Urinary bladder (tissue), 4 donors: Measurements from ENCODE around the gene CEP85. TPM values are rescaled to one million over a fixed set of nuclear protein-coding genes. Genes with fewer than 3 reads are reported as not detected.
A peak's percentile ranks its signal among the peaks of the same experiment; 100 is the strongest.
"Not testable (repeated sequence)": the region's sequence is repeated elsewhere in the genome, so short reads cannot be mapped to it uniquely, and the experiment has no call there.

Experiments
- DNase-seq: peaks from one replicate; pipeline ENCODE4 v3.0.0-alpha.2; 2015; ENCODE audit errors: extremely low spot score
- H3K27ac ChIP-seq: one replicate; pipeline ENCODE4 v1.5.1; 2013; ENCODE audit warnings: low read depth, mild to moderate bottlenecking, moderate library complexity
- H3K36me3 ChIP-seq: one replicate; pipeline ENCODE4 v1.6.1; 2013; ENCODE audit warnings: mild to moderate bottlenecking, moderate library complexity; ENCODE audit not compliant: insufficient read depth
- H3K4me1 ChIP-seq: one replicate; pipeline ENCODE4 v1.6.1; 2013; ENCODE audit warnings: mild to moderate bottlenecking, moderate library complexity; ENCODE audit not compliant: insufficient read depth
- H3K4me3 ChIP-seq: one replicate; pipeline ENCODE4 v1.5.1; 2013; ENCODE audit warnings: low read depth, low read length
- WGBS: extraction: QIAGEN DNeasy Blood & Tissue Kit; methylation state at CpG from one replicate; pipeline ENCODE4 v1.1.7; 2013; 5-methylcytosine and 5-hydroxymethylcytosine counted together
- polyA plus RNA-seq: library from polyadenylated mRNA; stranded (reverse); fragments of 200-250 nt; gene quantifications from one replicate; pipeline ENCODE4 v1.2.3, GENCODE V29; 2013
- total RNA-seq: library from RNA; depleted of rRNA; stranded (reverse); fragments of >200 nt; gene quantifications from one replicate; pipeline ENCODE4 v1.2.3, GENCODE V29; 2014
- donor health status: healthy with polysubstance abuse.
- donor health status: healthy.

CEP85 gene
- total and polyA plus RNA-seq, 2 donors = 4.3 to 13.5 TPM

- 38% methylated on average over 22 of the region's 22 CpGs for WGBS
- no peak overlapping the region for H3K27ac ChIP-seq
- no peak for DNase-seq
Measured at GRCh38 chr1:26284597-26285347, 50.8 kb downstream of the CEP85 start.

GRCh38 chr1:26285366-26286063 is 51.5 kb downstream of the CEP85 start:
- WGBS = 81% methylated on average over 19 of the region's 19 CpGs
- H3K27ac ChIP-seq = no peak overlapping the region
- H3K4me3 ChIP-seq = no peak overlapping the region
- no peaks in the 10 kb centered on the region for H3K4me1 ChIP-seq
- no peaks in the 10 kb centered on the region for H3K36me3 ChIP-seq
- DNase-seq = no peak

More at GRCh38 chr1:26284597-26285347, 50.8 kb downstream of the CEP85 start:
- Histone ChIP-seq H3K36me3 (no peaks in the 10 kb centered on the region), H3K4me1 (no peaks in the 10 kb centered on the region), H3K4me3 (no peak overlapping the region)

- no peak for DNase-seq
- H3K4me1 ChIP-seq = no peaks in the 10 kb centered on the region
- WGBS = 77% methylated on average over 2 of the region's 2 CpGs
- no peaks in the 10 kb centered on the region for H3K36me3 ChIP-seq
- H3K4me3 ChIP-seq = no peak overlapping the region
- no peak overlapping the region for H3K27ac ChIP-seq
Measured at GRCh38 chr1:26286064-26286416, 52.0 kb downstream of the CEP85 start.

- Histone ChIP-seq H3K4me1 (no peaks in the 10 kb centered on the region), H3K4me3 (no peak overlapping the region), H3K36me3 (no peaks in the 10 kb centered on the region), H3K27ac (no peak overlapping the region)
- no peak for DNase-seq
- WGBS = 64% methylated on average over 8 of the region's 8 CpGs
Measured at GRCh38 chr1:26287033-26287711, 53.2 kb downstream of the CEP85 start.

GRCh38 chr1:26287811-26288210 is 53.8 kb downstream of the CEP85 start:
- H3K4me1 ChIP-seq = no peaks in the 10 kb centered on the region
- WGBS = 94% methylated on average over 5 of the region's 5 CpGs
- H3K27ac ChIP-seq = no peak overlapping the region

GRCh38 chr1:26288311-26288941 is 54.4 kb downstream of the CEP85 start:
- H3K4me1 ChIP-seq = no peaks in the 10 kb centered on the region
- no peaks in the 10 kb centered on the region for H3K36me3 ChIP-seq
- no peak overlapping the region for H3K4me3 ChIP-seq
- no peak overlapping the region for H3K27ac ChIP-seq
- no peak for DNase-seq
- WGBS = 55% methylated on average over 5 of the region's 5 CpGs

More at GRCh38 chr1:26287811-26288210, 53.8 kb downstream of the CEP85 start:
- no peaks in the 10 kb centered on the region for H3K36me3 ChIP-seq
- H3K4me3 ChIP-seq = no peak overlapping the region
- no peak for DNase-seq

GRCh38 chr1:26289158-26290059 is 55.4 kb downstream of the CEP85 start:
- Histone ChIP-seq H3K4me1 (no peaks in the 10 kb centered on the region), H3K36me3 (no peaks in the 10 kb centered on the region), H3K27ac (no peak overlapping the region), H3K4me3 (no peak overlapping the region)
- no peak for DNase-seq
- WGBS = 89% methylated on average over 21 of the region's 21 CpGs

GRCh38 chr1:26290122-26290881 is 56.3 kb downstream of the CEP85 start:
- H3K27ac ChIP-seq = peak overlapping the region; percentile 16

GRCh38 chr1:26290882-26291261 is 56.9 kb downstream of the CEP85 start:
- DNase-seq = no peak
- Histone ChIP-seq H3K36me3 (no peaks in the 10 kb centered on the region), H3K27ac (no peak overlapping the region), H3K4me1 (no peaks in the 10 kb centered on the region), H3K4me3 (no peak overlapping the region)
- WGBS = 68% methylated on average over 11 of the region's 11 CpGs

More at GRCh38 chr1:26290122-26290881, 56.3 kb downstream of the CEP85 start:
- no peak for DNase-seq
- H3K4me3 ChIP-seq = no peak overlapping the region
- 74% methylated on average over 11 of the region's 11 CpGs for WGBS
- H3K36me3 ChIP-seq = no peaks in the 10 kb centered on the region
- H3K4me1 ChIP-seq = no peaks in the 10 kb centered on the region

- H3K27ac ChIP-seq = no peak overlapping the region
Measured at GRCh38 chr1:26291433-26291832, 57.4 kb downstream of the CEP85 start.

GRCh38 chr1:26291939-26292338 is 57.9 kb downstream of the CEP85 start:
- H3K4me3 ChIP-seq = no peak overlapping the region
- DNase-seq = no peak
- no peaks in the 10 kb centered on the region for H3K4me1 ChIP-seq
- WGBS = 84% methylated on average over 4 of the region's 4 CpGs
- H3K36me3 ChIP-seq = no peaks in the 10 kb centered on the region
- H3K27ac ChIP-seq = no peak overlapping the region

More at GRCh38 chr1:26291433-26291832, 57.4 kb downstream of the CEP85 start:
- no peak for DNase-seq
- WGBS = 95% methylated on average over 3 of the region's 3 CpGs
- Histone ChIP-seq H3K4me1 (no peaks in the 10 kb centered on the region), H3K36me3 (no peaks in the 10 kb centered on the region), H3K4me3 (no peak overlapping the region)

- WGBS = 91% methylated on average over 5 of the region's 5 CpGs
- not testable (repeated sequence) for DNase-seq
Measured at GRCh38 chr1:26292735-26293134, 58.7 kb downstream of the CEP85 start.

More at GRCh38 chr1:26292735-26293134, 58.7 kb downstream of the CEP85 start:
- not testable (repeated sequence) for H3K36me3 ChIP-seq, H3K4me3 ChIP-seq, H3K4me1 ChIP-seq, H3K27ac ChIP-seq
